ENCODE data around the gene SBSN.

Gene SBSN

GRCh38 chr19:35551091-35551810, 23.1 kb upstream of the SBSN start:
- ChIA-PET POLR2A (ENCODE audit: low non-redundant PET) (interaction anchor here (0.6 kb wide), 1 partner anchor 33 kb away, joined by 3 read pairs; no protein-coding TSS in a partner anchor), CTCF (interaction anchor here (0.6 to 1.1 kb wide), 2 partner anchors 41 to 477 kb away, joined by 3 to 4 read pairs; no protein-coding TSS in a partner anchor)
- no peak for DNase-seq (ENCODE audit: low spot score)
- TF ChIP-seq, protein P1, sequence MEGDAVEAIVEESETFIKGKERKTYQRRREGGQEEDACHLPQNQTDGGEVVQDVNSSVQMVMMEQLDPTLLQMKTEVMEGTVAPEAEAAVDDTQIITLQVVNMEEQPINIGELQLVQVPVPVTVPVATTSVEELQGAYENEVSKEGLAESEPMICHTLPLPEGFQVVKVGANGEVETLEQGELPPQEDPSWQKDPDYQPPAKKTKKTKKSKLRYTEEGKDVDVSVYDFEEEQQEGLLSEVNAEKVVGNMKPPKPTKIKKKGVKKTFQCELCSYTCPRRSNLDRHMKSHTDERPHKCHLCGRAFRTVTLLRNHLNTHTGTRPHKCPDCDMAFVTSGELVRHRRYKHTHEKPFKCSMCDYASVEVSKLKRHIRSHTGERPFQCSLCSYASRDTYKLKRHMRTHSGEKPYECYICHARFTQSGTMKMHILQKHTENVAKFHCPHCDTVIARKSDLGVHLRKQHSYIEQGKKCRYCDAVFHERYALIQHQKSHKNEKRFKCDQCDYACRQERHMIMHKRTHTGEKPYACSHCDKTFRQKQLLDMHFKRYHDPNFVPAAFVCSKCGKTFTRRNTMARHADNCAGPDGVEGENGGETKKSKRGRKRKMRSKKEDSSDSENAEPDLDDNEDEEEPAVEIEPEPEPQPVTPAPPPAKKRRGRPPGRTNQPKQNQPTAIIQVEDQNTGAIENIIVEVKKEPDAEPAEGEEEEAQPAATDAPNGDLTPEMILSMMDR (conservative IDR thresholded peaks at IDR 0.05; ENCODE audit: low read depth): no peak
- H3K27ac ChIP-seq: no peak overlapping the region

DNA sequence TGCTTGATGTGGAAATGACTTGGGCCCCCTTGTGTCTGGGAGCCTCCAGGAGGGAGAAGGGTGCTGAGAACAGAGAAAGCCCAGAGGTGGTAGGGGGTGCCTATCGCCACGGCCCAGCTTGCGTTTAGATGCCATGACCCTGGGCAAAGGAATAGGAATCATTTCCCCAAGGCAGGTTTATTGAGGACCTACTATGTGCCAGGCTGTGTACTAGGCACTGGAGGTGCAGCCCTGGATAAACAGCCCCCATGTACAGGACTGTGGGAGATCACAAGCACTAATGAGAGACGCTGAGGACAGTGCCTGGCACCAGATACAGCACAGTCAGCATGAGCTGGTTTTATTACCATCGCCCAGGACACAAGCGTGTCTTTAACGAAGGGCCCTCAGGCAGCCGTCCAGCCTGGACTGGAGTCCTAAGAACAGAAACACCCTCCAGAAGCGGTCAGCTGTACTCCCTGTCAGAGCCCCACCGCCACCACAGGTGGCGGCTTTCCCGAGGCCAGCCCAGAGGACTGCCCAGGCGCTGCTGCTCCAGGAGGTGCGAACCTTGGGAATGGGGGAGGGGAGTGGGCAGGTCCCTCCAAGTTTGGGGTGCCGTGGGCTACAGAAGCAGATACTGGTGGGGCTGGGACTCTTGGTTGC, 21.9 kb upstream of the SBSN start:
- H3K27ac ChIP-seq: no peak overlapping the region
- no peak for DNase-seq (ENCODE audit: low spot score)
- POLR2A ChIA-PET (ENCODE audit: low non-redundant PET): no interaction called here
- TF ChIP-seq, protein P1 (conservative IDR thresholded peaks at IDR 0.05; ENCODE audit: low read depth): no peak
- CTCF ChIA-PET: interaction anchor here (0.6 to 3.1 kb wide), 3 partner anchors 34 to 137 kb away, joined by 5 to 16 read pairs (median 5); no protein-coding TSS in a partner anchor

- no peak overlapping the region for H3K27ac ChIP-seq
- peak; percentile 53 for DNase-seq (ENCODE audit: low spot score)
- CTCF ChIA-PET: interaction anchor here (0.5 to 3.1 kb wide), 7 partner anchors 8 to 632 kb away, joined by 3 to 16 read pairs (median 4); no protein-coding TSS in a partner anchor
- TF ChIP-seq, protein P1 (conservative IDR thresholded peaks at IDR 0.05; ENCODE audit: low read depth): peak; percentile 76
- POLR2A ChIA-PET (ENCODE audit: low non-redundant PET): no interaction called here
Observed at GRCh38 chr19:35549174-35549788, 21.2 kb upstream of the SBSN start.

DNA sequence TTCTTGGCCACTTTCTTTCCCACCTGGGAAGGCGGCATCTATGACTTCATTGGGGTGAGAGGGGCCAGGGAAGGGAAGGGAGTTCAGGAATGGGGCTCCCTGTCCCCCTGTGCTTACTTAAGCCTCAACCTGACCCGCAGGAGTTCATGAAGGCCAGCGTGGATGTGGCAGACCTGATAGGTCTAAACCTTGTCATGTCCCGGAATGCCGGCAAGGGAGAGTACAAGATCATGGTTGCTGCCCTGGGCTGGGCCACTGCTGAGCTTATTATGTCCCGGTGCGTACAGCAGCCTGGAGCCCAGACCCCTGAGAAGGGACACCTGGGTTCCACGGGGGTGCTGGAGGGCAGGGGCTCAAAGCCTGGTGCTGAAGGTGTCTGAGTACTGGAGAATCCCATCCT, 18.4 kb upstream of the SBSN start:
- peak overlapping the region; percentile 71 for H3K27ac ChIP-seq
- no peak for DNase-seq (ENCODE audit: low spot score)
- ChIA-PET CTCF (no interaction called here), POLR2A (ENCODE audit: low non-redundant PET) (no interaction called here)
- TF ChIP-seq, protein P1 (conservative IDR thresholded peaks at IDR 0.05; ENCODE audit: low read depth): no peak

DNA sequence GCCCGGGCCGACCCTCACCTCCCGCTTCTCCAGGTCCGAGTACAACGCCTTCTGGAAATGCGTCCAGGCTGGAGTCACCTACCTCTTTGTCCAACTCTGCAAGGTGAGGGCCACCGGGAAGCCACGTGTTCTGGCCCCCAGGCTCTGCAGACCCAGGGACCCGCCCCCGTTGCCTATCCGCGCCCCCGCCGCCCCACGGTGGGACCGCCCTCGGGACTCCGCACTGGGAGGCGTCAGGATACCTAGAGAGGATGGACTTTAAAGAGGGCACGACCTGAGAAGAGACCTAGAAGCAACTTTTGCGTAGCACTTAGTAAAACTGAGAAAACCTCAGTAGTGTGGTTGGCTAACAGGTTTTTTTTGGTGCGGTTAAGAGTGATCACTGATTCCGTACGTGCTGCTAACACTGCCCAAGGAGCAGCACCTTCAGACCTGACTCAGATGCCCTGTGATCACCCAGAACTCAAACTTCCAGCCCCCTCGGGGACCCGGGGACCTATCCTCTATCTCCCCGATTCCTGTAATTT, 17.8 kb upstream of the SBSN start:
- DNase-seq (ENCODE audit: low spot score): peak; percentile 56
- CTCF ChIA-PET: no interaction called here
- TF ChIP-seq, protein P1 (conservative IDR thresholded peaks at IDR 0.05; ENCODE audit: low read depth): no peak
- H3K27ac ChIP-seq: peak overlapping the region; percentile 71
- POLR2A ChIA-PET (ENCODE audit: low non-redundant PET): no interaction called here
